Stimulated activated CD4-positive, alpha-beta T cell treated with anti-CD3 and anti-CD28 coated beads, TNF-alpha, amount 100 ng/mL, for 48 hours (primary cell): Measurements from ENCODE around the gene TPRN.

Experiments used
- DNase-seq, 3 donors: peaks; one replicate each; pipeline ENCODE4 v3.0.0-alpha.2; 2020; ENCODE audit warnings: low read depth in 3 of 3

TPRN gene

DNA sequence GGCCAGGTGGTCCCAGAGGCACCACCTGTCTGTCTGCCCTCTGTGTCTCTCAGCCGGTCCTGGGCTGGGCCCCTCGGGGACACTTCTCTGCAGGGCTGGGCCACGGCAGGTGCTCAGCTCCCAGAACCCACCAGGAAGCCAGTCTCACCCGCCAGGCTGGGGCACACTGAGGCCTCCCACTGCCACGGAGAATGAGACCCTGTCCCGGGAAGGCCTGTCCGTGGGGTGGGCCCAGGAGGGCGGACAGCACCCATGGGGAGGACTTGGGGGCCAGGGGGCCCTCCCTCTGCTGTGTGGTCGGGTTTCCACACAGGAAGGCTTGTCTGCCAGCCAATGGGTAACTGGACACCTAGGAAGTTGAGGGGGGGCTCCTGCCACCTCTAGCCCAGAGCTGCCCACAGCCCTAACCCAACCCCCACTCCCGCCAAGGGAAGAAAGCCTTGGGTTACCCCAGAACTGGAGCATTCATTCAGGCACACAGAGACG lies 36.4 kb upstream of the TPRN start:
- DNase-seq = no peak

GRCh38 chr9:137236238-137236935 lies 35.8 kb upstream of the TPRN start:
- peak; percentile 78 to 91 (median 81) for DNase-seq

- DNase-seq = no peak
These were observed 35.1 kb upstream of the TPRN start for GRCh38 chr9:137235424-137236237.

DNA sequence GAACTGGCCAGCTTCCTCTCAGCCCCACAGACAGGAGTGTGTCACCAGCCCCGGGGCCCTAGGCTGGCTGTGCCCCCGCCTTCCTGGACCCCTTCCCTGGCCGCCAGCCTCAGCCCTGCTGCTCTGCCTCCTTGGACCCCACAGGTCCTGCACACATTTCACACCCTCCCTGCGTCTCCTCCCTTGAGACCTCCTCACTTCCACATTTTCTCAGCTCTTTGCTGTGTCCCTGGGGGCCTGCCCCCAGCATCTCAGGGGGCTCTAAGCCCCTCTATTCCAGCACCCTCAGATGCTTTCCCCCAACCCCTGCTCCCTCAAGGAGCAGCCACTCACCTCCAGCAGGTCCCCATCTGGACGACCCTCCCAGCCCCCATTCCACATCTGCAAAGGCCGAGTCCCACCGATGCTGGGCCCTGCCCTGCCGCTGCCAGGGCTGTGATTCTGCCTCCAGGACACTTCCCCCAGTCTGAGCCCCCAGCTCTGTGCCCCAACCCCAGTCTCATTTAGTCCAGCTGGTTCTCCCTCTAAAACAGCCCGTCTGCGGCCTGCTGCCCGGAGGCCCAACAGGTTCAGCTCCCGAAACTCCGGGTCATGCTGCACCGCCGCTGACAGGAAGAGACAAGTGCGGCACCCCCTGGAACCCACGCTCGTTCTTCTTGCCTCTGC lies 34.4 kb upstream of the TPRN start:
- no peak for DNase-seq

DNA sequence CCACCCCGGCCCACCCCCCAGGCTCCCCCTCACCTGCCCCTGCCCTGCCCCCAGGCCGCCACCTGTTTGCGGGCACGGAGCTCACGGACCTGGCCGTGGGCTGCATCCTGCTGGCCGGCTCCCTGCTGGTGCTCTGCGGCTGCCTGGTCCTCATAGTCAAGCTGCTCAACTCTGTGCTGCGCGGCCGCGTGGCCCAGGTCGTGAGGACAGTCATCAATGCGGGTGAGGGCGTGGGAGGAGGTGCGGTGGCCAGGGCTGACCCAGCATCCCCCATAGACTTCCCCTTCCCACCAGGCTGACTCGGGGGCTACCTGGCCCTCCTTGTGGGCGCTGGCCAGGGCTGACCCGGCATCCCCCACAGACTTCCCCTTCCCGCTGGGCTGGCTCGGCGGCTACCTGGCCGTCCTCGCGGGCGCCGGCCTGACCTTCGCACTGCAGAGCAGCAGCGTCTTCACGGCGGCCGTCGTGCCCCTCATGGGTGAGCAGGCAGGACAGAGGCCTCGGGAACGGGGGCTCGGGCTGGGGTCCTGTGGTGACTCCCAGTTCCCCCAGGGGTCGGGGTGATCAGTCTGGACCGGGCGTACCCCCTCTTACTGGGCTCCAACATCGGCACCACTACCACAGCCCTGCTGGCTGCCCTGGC lies 33.6 kb upstream of the TPRN start:
- DNase-seq = no peak

DNA sequence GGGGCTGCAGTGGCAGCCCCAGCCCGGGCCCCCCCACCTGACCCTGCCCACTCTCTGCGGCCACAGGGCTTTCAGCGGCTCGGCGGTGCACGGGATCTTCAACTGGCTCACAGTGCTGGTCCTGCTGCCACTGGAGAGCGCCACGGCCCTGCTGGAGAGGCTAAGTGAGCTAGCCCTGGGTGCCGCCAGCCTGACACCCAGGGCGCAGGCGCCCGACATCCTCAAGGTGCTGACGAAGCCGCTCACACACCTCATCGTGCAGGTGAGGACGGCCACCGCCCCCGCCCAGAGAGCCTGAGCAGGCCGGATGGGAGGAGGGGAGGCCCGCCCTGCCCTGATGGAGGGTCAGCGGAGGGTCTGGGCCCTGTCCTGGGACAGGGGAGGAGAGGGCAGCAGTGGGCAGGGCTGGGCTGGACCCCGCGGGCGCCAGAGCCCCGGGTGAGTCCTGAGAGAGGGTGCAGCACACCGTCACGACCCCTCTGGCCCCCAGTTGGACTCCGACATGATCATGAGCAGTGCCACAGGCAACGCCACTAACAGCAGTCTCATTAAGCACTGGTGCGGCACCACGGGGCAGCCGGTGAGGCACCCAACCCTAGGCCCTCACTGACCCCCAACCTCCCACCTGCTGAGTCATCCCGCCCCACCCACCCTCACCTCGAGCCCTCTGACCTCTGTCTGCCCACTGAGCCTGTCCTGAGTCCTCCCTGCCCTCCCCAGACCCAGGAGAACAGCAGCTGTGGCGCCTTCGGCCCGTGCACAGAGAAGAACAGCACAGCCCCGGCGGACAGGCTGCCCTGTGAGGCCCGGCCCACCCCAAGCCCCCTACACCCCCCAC lies 32.8 kb upstream of the TPRN start:
- no peak for DNase-seq

GRCh38 chr9:137232510-137232909 lies 32.0 kb upstream of the TPRN start:
- DNase-seq = no peak

DNA sequence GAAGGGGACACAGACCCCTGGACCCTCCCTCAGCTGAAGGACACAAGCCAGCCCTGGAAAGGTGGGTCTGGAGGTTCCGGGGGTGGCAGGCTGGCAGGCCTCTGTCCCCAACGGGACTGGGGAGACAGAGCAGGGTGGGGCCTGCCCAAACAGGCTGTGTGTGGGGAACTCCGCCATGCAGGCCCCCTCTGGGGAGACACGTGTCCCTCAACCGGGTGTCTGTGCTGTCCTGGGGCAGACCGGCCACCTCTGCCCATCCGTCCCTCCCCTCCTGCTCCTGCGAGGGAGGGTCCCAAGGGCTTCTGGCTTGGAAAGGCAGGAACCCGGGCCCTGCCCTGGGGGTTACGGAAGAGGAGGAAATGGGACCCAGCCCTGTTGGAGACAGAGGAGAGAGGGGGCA lies 31.6 kb upstream of the TPRN start:
- no peak for DNase-seq

GRCh38 chr9:137231372-137232039 lies 31.0 kb upstream of the TPRN start:
- DNase-seq = no peak

- no peak for DNase-seq
These were observed 30.3 kb upstream of the TPRN start, which contains the start of gene SLC34A3 for GRCh38 chr9:137230705-137231371. Gene SLC34A3, plus strand, starts transcription at chr9:137230901. Its CDS starts 802 bp downstream, at chr9:137231703.

DNA sequence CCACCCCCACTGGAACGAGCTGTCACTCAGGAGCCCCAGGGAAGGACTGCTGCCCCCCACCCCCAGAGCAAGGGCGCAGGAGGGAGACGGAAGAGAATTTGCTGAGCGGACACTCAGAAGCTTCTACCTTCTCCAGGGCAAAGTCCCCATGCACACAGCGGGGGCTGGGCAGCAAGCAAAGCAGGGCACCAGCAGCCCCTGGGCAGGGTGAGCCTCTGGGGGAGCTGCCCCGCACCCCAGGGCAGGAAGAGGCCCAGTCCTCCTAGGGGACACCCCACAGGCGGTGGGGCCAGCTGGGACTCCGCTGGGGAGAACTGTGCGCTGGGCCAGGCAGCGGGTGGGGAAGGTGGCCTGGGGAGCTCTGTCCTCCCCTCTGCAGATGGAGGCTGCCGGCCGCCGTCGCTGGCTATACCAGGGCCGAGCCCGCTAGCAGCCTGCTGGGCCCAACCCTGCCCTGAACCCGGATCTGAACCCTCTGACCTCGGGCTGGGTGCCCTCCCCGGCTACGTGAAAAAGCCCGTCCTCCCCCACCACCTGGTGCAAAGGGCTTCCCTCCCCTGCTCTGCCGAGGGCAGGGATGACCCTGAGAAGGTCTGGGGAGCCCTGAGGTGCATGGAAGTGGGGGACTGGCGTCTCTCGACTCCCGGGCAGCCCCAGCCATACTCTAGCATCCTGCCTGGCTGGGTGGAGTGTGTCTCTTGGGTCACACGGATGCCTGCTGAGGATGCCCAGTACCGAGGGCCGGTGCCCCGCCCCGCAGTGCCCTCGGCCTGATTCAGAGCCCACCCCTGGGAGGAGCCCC lies 29.6 kb upstream of the TPRN start:
- no peak for DNase-seq

DNA sequence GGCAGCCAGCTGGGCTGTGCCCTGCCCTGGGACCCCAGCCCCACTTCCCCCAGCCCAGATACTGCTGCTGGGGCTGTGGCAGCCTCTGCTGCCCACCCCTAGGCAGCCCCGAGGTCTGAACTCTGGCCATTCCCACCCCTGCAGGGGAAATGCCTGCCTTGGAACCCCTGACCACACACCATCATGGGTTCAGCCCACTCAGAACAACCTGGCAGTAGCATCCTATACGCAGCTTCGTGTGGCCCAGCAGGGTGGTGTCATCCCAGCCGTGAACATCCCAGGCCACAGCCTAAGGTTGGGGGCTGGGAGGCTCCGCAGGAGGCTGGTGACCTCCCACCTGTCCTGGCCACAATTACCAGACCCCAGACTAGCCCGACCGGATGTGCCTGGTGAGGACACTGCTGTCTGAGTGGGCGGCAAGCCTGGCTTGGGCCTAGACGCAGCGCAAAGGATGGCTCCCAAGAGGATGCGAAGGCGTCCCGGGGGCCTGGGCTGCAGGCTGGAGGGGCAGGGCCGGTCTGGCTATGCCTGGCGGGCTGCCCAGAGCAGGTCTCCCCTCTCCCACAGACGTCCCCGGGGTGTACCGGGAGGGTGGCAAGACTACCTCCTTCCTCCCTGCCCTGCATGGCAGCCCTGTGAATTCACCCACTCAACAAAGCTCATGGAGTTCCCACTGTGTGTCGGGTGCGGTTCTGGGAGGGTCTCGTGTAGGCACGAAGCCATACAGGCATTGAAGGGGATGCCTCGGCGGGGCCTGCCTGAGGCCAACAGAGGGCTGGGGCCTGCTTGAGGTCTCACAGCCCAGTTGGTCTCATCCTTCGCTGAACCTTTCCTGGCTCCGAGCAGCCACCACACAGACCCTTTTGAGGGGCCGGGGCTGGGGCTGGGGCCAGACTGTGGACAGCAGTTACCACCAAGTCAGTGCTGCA lies 28.7 kb upstream of the TPRN start:
- DNase-seq = no peak

GRCh38 chr9:137228506-137228967 lies 28.0 kb upstream of the TPRN start:
- no peak for DNase-seq

- DNase-seq = no peak
These were observed 27.4 kb upstream of the TPRN start for GRCh38 chr9:137227853-137228505.

GRCh38 chr9:137227054-137227852 lies 26.7 kb upstream of the TPRN start, which contains the start of gene RNF224:
Gene RNF224, plus strand, starts transcription at chr9:137227502. Its CDS starts 834 bp downstream, at chr9:137228336.
- DNase-seq = peak; percentile 60 to 77 (median 70)

- no peak for DNase-seq
These were observed 26.0 kb upstream of the TPRN start for GRCh38 chr9:137226338-137227053.
